Forelimb muscle (tissue), 1 donor: Measurements from ENCODE around the gene TOMM7. TPM values are rescaled to one million over a fixed set of nuclear protein-coding genes. Genes with fewer than 3 reads are reported as not detected.

ENCODE experiments used
- DNase-seq: peaks from one replicate; pipeline ENCODE4 v3.0.0-alpha.2; 2013; ENCODE audit warnings: low read depth
- polyA plus RNA-seq: library from polyadenylated mRNA; unstranded; fragments of 120-200 nt; gene quantifications from one replicate; pipeline ENCODE4 v1.2.1, GENCODE V29; 2013; ENCODE audit not compliant: insufficient read length

Gene TOMM7
- 807 TPM for polyA plus RNA-seq

DNA sequence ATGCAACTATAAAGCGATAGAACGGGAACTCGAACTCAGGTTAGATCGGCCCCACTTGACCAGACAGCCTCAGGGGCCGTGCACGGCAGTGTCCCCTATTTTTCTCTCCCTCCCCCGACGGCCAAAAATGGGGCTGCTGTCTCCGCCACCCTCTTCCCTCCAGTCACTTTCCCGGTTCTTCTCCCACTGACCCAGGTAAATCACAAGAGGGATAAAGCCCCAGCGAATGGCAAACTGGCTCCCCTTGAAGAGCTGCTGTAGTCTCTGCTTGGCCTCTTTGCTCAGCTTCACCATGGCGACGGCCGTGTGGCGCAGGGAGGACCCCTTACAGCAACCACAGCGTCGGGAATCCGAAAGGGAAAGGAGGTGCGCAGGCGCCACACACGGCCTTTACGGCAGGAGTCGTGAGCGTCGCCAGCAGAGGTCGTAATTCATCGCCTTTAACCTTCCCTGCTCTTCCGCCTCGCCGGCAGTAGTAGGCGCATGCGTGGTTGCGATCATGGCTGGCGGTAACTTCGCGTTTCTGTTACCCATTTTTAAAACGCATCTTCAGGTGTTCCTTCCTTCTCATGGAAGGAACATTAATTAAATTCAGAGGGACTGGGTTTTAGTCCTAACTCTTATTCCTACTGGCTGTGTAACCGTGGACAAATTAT is at the start of gene TOMM7:
Gene TOMM7, minus strand, starts transcription at position 364 of the 656 bp plus-strand sequence. Its CDS starts 70 bp downstream, at position 294.
- peak; percentile 97 for DNase-seq

DNA sequence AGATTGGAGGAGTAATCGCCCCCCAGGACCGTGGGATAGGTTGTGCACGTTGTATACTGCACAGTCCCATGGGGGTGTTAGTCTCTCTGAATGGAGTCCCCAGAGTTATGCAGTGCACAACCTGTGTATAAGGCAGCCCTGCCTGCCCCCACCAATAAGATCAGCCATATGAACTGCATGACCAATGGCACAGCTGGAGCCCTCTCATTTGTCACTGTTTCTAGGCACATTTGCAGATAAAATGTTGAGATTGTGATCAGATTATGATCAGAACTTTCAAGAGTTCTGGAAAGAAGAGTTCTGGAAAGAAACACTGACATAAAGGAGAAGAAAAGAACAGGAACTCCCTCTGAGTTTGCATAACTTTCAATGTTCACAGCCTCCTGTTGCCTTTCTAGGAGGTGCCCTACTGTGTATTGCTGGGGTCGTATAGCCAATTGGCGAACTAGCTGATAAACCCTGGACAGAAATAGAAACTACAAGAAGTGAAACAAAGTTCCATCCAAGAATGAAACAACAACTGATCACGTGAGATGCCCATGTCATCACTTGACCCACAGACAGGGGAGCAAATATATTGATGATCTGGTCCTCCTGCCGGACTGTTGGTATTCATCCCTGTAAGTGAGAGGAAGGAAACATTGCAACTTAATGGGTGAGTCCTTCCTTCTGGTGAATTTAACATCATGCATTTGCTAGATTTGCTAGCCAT is 49.6 kb upstream of the TOMM7 start:
- no peak for DNase-seq

- DNase-seq = no peak
Observed at GRCh38 chr7:22871661-22872060, 49.0 kb upstream of the TOMM7 start.

DNA sequence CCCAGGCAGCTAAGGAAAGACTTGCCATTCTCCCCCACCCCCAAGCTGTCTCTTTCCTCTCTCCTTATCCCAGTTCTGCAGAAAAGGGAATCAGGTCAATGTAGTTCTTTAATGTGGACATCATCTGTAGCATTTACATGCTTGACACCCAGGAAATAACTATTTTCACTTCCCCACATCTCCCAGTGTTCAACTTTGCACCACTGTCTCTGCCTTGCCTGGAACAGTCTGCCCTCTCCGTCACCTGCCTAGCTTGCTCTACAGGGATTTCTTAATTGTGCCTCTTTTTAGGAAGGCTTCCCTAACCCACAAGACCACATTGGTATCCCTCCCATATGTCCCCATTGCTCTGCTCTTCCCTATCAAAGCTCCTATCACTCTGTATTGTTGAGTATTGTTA is 45.9 kb upstream of the TOMM7 start:
- no peak for DNase-seq

GRCh38 chr7:22867589-22867988 is 44.9 kb upstream of the TOMM7 start:
- no peak for DNase-seq

DNA sequence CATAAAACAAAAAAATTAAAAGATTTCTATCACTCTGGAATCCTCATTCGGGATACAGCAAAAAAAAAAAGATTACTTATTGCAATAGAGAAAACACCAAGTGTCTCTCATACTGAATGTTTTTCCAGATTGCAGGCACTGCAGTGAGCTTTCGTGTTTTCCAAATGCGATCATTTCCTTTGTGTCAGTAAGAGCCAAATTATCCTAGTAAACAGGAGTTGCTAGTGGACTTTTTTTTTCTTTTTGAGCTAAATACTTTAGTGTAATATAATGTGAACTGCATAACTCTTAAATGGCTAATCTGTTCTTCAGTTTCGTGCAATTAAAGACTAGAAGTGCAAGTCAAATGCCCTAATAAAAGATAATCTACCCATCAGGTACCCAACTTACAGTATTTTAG is 44.4 kb upstream of the TOMM7 start:
- DNase-seq = peak; percentile 83

- no peak for DNase-seq
Observed at GRCh38 chr7:22865602-22865960, 42.9 kb upstream of the TOMM7 start.

DNA sequence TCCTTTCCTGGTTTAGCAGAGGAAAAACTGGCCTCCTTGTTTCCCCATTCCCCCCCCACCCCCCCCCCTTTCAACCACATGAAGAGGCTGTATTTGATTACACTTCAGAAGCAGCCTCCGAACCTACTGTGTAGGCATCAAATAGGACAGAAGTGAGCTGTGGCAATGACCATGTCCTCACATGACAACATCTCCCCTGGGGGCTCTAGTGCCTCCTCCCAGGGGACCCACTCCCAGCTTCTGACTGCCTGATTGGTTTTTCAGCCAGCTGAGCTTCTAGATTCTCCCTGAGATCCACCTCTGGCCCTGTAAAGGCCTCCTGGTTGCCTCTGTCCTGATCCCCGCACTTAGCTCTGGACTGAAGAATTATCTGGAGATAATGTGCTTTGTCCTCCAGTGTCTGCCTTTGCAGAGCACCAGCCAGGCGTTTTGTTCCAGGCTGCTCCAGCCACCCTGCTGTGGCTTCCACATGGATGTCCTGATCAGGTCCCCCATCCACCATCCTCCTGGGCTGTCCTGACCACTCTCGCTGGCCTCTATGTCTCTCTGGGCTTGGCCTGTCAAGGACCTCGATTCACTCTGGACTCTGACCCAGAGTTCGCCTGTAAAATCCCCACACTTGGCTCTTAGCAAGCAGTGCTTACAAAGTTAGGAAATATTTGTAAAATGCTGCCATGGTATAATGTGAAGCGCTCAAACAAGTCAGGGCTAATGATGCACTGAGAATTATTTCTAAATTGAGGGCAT is 42.4 kb upstream of the TOMM7 start:
- DNase-seq = no peak

- DNase-seq = no peak
Observed at GRCh38 chr7:22864301-22864700, 41.7 kb upstream of the TOMM7 start.

DNA sequence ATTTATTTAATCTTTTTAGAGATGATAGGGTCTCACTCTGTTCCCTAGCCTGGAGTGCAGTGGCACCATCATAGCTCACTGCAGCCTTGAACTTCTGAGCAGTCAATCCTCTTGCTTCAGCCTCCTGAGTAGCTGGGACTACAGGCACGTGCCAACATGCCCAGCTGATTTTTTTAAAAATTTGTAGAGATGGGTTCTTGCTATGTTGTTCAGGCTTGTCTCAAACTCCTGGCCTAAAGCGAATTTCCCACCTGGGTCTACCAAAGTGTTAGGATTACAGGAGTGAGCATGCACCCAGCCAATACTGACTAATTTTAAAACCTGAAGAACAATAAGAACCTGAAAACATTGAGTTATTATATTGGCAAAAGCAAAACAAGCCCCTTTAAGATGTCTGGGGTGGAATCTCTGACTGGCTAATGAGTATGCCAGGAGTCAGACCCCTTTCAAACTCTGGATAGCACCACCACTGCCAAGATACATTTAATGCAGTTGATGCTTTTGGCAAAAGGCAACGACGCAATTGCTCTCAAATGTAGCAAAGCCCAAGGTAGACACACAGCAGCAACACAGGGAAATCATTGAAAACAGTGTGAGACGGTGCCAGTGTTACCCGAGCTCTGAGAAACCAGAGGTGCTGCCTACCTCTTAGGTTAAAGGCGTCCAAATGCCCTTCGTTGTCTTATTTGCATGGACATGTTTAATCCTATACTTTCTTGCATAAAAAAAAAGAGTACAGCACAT is 40.7 kb upstream of the TOMM7 start:
- DNase-seq = no peak

DNA sequence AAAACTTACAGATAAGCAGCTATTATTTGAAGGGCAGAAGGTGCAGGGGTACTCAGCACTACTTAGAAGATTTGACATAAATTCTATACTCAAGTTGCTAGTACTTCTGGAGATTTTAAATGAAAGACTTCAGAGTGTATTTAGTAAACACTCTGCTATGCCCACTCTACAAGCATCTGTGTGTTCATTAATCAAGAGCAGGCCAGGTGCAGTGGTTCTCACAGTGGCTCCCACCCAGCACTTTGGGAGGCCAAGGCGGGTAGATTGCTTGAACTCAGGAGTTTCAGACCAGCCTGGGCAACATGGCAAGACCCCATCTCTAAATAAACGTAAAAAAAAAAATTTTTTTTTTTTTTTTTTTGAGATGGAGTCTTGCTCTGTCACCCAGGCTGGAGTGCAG is 38.9 kb upstream of the TOMM7 start:
- DNase-seq = no peak

- no peak for DNase-seq
Observed at GRCh38 chr7:22860784-22861482, 38.3 kb upstream of the TOMM7 start.

DNA sequence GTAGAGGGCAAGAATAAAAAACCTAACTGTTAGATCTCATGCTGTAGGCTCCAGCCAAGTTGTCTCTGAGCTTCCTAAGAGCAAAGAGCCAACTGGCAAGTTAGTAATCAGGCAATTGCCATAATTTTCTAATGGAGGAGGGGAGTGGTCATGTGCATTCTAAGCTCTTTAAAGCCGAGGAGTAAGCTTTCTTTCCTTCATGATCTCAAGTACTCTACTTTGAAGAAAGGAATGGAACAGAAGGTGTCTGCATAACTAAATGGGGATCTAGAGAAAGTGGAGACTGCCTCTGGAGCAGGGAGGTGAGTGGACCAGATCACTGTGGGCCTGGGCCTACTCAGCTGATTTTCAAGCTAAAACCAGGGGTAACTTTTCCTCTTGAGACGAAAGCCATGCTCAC is 37.7 kb upstream of the TOMM7 start:
- no peak for DNase-seq

GRCh38 chr7:22859641-22860290 is 37.1 kb upstream of the TOMM7 start:
- no peak for DNase-seq

DNA sequence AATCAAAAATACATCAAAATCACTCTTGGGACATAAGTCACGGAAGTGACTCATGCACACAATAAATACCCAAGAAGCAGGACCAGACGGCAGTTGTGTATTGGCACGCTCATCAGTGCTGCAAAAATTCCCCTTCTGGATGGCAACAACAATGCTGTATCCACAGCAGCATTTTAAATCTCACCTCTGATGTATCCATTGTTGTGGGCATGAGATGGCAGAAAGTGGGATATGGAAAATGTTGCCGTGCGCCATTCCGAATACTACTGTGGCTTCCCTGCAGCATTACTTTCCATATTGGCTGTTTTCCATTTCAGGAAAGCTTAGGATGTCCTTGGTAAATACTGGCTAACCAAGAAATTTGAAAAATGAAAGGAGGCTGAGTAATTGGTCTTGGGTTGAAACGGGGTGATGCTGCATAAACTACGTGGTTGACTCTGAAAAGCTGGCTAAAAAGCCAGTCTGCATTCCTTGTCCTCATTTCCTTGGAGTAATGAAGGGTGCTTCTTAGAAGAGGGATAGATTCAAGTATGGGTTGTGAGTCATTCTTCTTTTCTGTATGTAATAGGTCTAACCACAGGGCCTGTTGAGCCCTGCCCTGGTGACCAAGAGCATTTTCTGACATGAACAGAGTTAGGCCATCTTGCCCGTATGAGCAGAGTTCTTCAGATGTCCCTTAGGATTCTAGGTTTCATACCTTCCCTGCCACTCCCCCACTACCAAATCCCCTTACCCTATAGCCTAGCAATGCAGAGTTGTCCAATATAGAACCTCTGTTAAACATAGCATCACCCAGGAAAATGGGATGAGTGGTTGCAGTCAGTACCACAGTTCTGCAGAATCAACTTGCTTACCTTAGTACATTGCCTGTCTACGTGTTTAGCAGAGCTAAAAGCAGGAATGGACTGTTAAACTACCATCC is 36.3 kb upstream of the TOMM7 start:
- DNase-seq = no peak

- no peak for DNase-seq
Observed at GRCh38 chr7:22858274-22858639, 35.6 kb upstream of the TOMM7 start.

DNA sequence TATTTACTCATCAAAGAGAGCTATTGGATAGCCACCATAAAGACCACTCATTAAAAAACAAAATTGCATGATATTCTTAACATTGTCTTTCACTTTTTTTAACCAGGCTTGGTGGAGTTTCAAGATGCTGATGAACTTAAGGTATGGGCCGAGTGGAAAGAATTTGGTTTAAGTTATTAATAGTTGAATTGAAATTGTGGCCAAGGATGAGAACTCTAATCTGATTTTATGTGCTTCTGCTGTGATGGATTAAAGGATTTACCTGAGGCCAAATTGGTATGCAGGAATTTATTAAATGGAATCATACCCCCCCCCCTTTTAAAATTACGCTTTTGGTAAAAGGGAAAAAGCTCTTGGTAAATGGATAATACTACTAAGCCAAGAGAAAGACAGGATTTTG is 33.8 kb upstream of the TOMM7 start:
- no peak for DNase-seq

DNA sequence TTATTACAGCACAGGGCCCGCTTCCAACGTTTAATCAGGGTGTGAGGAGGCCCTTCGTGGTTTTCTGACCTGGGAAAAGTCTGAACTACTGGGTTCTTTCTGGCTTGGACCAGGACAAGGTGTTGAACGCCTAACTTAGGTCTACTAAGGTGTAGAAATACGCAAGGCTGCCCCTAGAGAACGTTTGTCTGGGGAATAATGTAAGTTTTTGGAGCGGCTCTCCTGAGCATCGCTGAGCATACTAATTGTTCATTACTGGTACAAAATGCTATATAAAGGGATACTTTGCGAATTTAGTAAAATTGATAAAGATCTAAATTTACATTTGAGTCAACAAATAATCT is 32.4 kb upstream of the TOMM7 start:
- no peak for DNase-seq

DNA sequence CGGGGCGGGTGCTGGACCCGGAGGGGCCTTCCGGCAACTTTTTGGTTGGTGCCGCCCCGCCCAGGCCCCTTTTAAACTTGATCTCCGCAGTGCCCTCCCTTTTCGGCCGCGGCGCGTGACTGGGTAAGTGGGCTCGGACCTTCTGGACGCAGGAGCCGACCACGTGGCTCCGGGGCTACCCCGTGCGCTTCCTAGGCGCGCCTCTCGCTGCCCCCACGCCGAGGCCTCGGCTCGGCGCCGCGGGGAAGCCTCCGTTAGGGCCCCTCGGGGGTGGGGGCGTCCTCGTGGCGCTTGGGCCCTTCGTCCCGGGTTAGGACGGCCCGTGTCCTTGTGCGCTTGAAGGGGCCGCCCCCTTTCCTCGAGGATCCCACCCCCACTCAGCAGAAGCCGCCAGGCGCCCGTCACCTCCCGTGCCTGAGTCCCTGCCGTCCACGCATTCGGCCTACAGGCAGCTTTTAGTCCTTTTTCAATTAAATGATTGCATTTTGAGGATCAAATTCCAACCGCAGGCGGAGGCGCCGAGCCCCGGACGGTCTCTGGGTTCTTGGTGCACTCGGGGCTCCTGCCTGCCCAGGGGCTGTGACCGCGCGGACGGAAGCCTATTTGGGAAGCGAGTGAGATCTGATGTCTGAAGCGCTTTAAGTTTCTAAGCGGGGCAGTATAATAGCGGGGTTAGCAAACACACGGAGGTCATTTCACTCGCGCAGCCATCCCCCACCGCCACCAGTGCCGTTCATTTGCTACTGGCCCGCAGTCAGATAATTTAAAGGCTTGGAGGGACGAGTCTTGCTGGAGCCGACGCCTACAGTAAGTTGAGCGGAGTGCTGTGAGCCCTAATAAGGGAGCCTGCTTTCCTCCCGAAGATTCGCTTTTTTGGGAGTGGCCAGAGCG is 31.8 kb upstream of the TOMM7 start:
- DNase-seq = no peak
